HG02798 (cell line): ENCODE data around the gene GRAP.
"Not testable (repeated sequence)": the region's sequence is repeated elsewhere in the genome, so short reads cannot be mapped to it uniquely, and the experiment has no call there.

Experiments used
- ATAC-seq: cut with Tn5 transposase; IDR thresholded peaks from one replicate; pipeline ENCODE4 v1.9.1; 2021; ENCODE audit warnings: mild to moderate bottlenecking; ENCODE audit not compliant: unreplicated experiment, poor library complexity

Gene GRAP

DNA sequence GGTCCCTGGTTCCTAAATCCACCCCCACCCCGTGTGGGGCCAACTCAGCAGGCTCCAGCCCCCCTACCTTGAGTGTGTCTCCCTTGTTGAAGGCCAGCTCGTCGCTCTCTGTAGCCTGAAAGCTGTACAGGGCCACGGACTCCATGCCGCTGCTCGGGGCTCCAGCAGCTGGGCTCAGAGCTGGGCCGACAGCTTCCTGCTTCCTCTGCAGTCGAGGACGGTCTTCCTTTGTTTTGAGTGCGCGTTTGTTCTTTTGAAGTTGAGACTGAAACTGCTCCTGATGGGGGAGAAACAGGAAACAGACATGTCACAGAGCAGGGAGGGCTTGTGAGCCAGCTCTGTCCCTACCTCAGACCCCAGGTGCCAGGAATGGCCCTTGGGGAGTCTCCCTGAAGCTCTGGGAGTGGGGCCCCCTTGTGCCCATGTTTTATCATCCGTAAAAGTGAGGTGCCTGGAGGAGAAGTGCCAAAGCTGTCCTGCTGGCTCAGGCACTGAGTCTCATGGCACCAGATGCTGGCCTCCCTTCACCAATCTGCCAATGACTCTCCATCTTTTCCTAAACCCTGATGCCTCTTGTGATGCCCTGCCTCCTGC, at the start of gene GRAP:
TSS of gene GRAP (minus strand) at position 176 of the 594 bp plus-strand sequence. CDS start at position 145, 31 bp downstream.
- not testable (repeated sequence) for ATAC-seq

DNA sequence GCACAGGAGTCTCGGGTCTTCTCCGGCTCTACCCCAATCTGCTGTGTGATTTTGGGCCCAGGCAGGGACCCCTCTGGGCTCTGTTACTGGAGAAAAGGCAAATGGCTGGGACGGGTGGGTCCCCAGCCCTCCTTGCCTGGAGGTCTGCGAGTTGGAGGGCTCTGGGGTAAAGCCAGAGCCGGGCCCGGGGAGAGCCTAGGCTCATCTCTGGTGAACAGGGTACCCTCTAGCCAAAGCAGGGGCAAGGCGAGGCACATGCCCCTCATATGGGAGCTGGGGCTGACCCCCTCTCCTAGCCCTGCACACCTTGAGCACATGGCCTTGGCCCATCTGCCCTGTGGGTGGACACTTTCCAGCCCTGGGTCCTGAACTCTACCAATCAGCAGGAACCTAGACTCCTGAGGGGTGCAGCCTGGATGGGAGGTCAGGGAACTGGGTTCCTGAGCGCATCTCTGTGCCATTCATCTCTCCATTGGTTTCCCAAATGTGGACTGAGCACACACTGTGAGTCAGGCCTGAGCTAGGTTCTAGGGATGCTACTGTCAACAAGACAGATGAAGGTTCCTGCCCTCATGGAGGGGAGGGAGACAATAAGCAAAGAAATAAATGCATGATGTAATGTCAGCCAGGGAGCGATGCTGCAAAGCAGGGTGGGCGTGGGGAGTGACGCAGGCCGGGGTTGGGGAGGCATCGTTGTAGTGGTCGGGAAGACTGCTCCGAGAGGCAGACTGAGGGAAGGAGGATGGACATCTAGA, 47.1 kb upstream of the GRAP start:
- ATAC-seq = not testable (repeated sequence)

DNA sequence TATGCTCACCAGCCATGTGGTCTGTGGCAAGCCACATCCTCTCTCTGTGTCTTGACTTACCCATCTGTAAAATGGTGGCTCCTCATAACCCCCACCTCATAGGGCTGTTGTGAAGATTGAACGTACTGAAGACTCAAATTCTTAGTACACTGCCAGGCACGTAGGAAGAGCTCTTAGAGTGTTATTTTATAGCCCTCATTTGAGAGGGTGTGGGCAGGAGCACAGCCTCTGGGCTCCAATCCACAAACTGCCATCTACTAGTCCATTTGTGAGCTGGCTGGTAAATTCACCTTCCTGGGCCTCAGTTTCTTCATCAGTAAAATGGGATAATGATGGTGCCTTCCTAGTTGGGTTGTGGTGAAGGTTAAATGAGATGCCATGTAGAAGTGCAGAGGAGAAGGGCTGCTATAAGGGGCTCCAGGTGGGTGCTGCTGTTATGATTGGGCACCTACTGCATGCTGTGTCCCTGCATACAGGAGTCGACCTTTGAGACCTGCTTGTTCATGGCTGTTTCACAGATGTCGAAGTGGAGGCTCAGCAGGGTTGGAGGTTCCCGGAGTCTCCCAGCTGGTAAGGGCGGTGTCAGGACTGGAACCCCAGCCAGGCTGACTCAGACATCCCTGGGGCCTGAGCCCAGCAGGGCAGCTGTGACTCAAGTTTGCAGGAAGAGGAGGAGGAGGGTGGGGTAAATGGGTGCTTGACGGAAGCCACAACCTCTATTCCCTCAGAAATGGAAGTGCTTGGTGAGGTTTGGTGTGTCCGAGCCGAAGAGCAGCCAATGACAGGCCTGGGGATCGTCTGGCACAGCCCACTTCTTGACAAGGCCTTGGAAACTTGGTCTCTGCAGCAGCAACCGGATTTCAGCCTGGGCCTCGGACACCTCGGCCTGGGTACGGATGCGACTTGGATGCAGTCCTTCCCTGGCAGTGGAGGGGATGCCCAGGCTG, 46.3 kb upstream of the GRAP start:
- ATAC-seq = not testable (repeated sequence)

DNA sequence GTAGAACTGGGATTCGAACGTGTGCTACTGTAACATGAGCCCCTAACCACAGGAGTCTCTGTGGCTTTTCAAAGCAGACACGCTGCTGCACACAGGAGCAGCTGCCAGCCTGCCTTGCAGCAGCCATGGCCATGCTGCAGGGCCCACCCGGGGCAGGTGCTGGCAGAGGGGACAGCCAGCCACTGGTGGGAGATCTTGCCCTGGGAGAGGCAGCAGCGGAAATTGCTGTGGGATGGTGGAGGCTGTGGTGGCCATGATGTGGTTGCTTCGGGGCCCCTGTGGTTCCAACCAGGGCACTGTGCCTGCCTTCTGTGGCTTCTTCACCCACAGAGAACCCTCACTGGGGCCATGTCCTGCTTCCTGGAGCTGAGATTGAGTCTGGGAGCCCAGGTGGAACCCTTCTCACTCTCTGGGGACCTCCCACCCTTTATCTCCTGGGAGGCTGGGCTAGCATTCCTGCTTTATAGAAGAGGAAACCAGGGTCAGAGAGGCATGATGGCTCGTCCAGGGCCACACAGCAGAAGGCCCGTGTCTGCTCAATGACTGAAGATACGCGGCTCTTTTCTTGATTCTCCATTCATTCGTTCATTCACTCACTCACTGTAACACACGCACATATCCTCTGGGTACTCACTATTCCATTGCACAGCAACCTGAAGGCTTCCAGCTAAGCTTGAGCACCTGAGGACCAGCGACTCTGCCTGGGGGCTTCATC, 43.5 kb upstream of the GRAP start:
- ATAC-seq = not testable (repeated sequence)

DNA sequence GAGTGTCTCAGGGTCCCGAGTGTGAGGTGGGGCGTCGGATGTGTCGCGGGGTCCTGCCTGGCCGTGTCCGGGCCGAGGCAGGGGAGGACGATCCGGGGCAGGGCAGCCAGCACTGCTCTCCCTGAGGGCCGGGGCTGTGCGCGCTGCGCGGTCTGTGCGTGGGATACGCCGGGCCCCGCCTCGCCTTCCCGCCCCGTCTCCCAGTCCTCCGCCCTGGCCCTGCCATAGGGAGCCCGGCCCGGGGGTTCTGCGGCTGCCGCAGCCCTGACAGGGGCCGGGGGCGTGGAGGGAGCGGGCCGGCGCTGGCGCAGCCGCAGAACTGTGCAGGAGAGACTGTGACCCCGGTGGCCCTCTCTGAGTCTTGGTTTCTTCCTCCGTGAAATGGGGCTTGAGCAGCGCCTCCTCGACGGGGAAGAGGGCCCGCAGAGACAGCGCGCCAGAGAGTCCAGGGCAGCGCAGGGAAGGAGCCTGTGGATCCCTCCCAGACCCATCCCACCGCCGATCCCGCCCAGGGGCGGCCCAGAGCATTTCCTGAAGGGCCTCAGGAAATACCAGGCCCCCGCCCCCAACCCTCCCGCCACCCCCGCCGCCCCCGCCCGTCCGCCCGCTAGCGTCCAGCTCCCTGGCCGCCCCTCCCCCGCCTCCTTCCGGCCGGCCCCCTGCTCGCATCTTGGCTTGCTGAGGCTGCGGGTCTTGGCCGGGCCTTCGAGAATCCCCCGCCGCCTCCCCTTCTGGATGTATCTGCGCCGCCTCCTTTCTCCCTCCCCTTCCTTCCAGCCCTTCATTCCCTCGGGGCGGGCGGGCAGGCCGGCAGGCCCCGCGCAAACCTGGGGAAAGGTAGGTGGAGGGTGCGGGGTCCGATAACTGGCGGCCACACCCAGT, 42.3 kb upstream of the GRAP start:
- ATAC-seq = not testable (repeated sequence)

DNA sequence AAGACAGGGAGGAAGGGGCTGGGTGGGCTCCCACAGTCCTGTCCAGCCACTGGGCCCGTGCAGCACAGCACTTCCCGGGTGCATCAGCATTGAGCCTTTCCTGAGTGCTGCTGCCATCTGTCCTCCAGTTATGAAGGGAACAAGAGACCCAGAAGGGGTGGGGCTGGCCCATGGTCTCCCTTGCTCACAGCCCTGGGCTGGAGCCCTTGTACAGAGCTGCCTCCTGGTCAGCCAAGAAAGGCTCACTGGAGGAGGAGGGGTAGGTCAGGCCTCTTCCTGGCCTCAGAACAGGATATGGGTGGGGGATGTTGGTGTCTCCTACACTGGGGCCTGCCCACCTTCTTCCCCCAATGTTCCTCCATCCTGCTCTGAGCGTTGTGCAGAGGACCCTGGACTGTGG, 30.6 kb upstream of the GRAP start:
- ATAC-seq = not testable (repeated sequence)

DNA sequence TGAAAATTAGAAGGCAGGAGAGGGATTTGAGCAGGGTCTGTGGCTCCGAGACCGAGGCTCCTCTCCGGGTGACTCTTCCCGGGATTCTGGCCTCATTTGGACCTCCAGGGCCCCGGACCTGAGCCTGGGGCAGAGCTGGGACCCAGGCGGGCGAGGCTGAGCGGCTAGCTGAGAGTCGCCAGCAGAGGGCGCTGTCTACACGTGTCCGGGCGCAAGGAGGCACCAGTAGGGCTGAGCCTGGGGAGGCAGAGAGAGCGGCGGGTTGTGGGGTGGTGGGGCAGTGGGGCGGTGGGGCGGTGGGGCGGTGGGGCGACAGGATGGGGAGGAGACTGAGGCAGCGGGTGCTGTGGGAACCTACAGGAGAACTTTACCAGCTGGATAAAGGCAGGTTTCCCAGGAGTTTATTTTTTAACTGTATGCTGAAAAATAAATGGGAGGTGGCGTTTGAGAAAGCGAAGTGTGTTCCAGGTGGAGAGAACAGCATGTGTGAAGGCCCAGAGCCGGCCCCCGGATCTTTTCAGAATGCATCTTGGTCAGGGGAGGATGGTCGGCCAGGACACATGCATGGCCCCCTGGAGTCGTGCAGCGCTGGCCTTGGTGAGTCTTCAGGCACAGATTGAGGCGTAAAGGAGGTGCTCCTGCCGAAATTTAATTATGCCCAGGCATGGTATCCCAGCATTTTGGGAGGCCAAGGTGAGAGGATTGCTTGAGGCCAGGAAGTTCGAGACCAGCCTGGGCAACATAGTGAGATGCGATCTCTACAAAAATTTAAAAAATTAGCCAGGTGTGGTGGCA, 29.8 kb upstream of the GRAP start:
- peak; percentile 72 for ATAC-seq

DNA sequence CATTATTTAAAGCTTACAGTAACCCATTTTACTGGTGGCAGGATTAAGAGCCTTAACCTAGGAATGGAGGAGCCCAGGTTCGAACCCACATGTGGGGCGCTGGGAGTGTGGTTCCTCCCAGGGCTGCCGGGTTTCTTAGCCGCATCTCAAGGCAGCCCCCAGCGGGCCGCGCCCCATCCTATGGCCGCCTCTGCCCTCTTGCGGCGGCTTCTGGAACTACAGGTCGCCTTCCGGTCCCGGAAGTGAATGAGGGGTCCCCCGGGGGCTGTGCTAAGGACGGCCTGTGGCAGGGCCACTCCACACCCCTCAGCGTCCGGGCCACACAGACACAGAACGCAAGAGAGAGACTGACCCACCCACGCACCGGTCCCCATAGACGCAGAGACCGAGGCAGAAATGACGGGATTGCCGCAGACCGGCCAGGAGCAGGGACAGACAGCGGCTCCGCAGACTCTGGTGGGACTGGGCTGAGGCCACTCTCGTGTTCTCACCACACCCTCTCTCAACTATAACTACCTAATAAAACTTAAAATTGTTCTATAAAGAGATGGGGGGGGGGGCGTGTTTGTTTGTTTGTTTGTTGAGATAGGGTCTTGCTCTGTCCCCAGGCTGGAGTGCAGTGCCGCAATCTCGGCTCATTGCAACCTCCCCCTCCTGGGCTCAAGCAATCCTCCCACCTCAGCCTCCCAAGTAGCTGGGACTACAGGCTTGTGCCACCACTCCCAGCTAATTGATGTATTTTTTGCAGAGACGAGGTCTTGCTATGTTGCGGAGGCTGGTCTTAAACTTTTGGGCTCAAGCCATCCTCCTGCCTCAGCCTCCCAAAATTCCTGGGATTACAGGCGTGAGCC, 23.8 kb upstream of the GRAP start:
- peak; percentile 93 for ATAC-seq

DNA sequence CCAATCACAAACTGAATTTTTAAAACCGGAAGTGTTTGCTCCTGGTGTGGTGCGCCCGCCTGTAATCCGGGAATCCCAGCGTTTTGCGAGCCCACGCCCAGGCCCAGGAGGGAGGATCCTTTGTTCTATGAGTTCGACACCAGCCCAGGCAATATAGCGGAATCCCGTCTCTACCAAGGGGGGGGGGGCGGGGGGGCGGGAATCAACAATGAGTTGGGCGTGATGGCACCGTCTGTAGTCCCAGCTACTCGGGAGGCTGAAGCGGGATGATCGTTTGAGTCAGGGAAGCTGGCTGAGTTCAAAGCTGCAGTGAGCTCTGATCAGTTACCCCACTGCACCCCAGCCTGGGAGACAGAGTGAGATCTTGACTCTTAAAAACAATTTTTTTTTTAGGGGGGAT, 17.6 kb upstream of the GRAP start:
- ATAC-seq = not testable (repeated sequence)

DNA sequence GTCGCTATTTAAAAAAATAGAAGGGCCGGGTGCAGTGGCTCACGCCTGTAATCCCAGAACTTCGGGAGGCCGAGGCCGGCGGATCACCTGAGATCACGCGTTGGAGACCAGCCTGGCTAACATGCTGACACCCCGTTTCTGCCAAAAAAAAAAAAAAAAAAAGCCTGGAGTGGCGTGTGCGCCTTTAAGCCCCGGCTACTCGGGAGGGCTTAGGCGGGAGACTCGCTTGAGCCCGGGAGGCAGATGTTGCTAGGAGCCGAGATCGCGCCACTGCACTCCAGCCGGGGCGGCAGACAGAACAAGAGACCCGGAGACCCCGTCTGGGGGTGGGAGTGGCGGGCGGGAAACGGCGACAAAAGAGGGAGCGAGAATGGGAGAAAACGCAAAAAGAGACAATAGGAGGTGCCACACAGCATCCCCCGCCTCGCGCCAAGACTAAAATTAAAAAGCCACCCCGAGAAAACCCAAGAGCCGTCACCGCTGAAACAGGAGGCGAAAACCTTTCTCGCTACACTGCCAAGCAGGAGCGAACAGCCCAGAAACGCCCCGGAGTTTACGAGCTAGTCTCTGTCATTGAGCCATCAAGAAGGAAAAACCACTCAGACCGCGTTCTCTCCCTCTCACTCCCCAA, 16.7 kb upstream of the GRAP start:
- peak; percentile 57 for ATAC-seq

DNA sequence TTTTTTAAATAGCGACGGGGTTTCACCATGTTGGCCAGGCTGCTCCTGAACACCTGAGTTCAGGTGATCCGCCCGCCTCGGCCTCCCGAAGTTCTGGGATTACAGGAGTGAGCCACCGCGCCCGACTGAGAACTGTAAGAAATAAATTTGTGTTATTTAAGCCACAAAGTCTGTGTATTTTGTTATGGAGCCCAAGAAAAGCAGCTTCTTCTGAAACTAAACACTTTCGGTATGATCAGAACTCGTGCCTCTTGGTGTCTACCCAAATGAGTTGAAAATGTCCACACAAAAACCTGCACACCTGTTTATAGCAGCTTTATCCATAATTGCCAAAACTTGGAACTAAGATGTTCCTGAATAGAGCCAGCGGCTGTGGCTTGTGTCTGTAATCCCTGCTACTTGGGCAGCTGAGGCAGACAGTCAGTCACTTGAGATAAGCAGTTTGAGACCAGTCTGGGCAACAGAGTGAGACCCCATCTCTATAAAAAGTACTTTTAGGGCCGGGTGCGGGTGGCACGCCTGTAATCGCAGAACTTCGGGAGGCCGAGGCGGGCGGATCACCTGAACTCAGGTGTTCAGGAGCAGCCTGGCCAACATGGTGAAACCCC, 16.1 kb upstream of the GRAP start:
- peak; percentile 63 for ATAC-seq

DNA sequence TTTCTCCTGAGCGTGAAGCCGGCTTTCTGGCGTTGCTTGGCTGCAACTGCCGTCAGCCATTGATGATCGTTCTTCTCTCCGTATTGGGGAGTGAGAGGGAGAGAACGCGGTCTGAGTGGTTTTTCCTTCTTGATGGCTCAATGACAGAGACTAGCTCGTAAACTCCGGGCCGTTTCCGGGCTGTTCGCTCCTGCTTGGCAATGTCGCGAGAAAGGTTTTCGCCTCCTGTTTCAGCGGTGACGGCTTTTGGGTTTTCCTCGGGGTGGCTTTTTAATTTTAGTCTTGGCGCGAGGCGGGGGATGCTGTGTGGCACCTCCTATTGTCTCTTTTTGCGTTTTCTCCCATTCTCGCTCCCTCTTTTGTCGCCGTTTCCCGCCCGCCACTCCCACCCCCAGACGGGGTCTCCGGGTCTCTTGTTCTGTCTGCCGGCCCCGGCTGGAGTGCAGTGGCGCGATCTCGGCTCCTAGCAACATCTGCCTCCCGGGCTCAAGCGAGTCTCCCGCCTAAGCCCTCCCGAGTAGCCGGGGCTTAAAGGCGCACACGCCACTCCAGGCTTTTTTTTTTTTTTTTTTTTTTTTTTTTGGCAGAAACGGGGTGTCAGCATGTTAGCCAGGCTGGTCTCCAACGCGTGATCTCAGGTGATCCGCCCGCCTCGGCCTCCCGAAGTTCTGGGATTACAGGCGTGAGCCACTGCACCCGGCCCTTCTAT, 15.4 kb upstream of the GRAP start:
- peak; percentile 45 for ATAC-seq

DNA sequence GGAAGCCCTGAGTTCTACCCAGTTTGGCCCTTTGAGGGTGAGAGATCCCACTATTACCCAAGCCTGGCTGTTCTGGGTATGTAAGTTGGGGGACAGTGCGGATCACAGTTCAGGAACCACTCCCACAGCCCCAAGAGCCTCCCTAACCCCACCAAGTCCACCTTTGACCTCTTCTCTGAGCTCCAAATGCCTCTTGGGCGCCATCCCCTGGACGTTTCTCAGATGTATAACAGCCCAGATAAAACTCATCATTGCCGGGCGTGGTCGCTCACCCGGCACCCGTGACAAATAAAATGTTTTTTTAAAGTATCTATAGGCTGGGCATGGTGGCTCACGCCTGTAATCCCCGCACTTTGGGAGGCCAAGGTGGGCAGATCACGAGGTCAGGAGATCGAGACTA, 8.7 kb upstream of the GRAP start:
- peak; percentile 47 for ATAC-seq

DNA sequence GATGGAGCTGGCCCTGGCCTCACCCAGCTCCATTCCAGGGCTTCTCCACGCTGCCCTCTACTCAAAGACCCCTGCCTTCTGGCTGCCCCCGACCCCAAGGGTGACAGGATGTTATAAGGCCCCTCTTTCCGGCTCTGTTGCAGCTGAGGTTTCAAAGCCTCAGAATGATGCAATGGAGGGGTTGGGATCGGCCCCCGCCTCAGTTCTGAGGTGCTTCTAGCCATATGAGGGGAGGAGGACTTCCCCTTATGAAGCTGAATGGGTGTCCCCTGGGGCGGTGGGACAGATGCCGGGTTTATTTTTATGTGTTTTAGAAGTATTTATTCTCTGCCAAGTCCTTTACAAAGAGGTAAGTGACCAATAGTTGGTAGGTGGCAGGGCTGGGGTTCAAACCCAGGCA, 2.1 kb upstream of the GRAP start:
- not testable (repeated sequence) for ATAC-seq

DNA sequence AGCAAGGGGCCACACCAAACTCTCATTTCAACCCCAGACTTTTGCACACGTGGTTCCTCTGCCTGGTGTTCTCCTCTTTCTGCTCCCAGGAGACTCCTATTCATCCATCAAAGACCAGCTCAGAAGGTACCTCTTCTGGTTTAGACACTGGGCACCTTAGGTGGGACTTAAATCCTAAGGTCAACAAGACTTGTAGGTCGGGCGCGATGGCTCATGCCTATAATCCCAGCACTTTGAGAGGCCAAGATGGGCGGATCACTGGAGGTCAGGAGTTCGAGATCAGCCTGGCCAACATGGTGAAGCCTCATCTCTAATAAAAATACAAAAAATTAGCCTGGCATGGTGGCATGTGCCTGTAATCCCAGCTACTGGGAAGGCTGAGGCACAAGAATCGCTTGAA, 753 bp upstream of the GRAP start:
- ATAC-seq = not testable (repeated sequence)

DNA sequence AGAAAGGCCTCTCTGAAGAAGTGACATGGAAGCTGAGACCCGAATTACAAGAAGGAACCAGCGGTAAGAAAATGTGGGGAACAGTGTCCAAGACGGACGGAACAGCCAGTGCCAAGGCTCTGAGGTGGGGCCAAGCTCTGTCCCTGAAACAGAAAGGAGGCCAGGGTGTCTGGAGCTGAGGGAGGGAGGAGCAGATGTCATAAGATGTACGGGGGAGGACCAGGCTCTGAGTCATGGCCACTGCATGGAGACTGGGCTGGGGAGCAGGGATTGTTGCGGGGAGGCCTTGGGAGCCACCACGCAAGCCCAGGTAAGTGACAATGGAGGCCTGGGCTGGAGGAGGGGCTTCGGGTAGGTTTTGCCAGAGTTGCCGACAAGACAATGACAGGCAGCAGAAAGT, 2.1 kb downstream of the GRAP start:
- ATAC-seq = not testable (repeated sequence)
